ENCODE data around the gene OLFML2A.
A peak's percentile ranks its signal among the peaks of the same experiment; 100 is the strongest.
"Not testable (repeated sequence)": the region's sequence is repeated elsewhere in the genome, so short reads cannot be mapped to it uniquely, and the experiment has no call there.

Gene OLFML2A

GRCh38 chr9:124828489-124829333, 51.8 kb downstream of the OLFML2A start:
- no peak for DNase-seq (ENCODE audit: low spot score)

DNA sequence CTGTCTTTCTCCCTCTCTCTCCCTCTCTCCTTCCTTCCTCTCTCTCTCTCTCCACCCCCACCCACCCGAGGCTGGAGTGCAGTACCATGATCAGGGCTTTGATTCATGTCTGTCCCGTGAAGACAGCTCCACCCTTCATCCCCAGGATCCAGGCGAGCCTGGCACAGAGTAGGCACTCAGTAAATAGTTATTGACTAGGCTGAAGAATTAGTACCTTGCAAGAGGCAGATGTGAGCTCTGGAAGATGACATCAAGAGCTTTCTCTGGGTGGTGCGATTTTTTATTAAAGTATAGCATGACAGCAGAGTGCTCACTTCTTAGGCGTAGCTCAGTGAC, 52.4 kb downstream of the OLFML2A start:
- DNase-seq (ENCODE audit: low spot score): no peak

DNA sequence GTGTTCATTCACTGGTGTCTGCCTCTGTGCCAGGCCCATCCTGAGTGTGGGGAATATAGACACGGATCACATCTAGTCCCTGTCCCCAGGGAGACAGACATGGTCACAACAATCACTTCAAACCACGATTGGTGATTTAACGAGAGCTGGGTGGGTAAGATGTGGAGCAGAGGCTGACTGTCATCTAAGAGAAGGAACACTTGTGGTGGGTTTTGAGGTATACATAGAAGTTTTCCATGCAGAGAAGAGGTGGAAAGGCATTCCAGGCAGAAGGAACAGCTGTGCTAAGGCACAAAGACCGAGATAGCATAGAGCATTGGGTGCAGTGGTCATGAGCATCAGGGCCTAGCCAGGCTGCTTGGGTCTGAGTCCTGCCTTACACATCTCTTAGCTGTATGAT, 53.7 kb downstream of the OLFML2A start:
- no peak for DNase-seq (ENCODE audit: low spot score)

DNA sequence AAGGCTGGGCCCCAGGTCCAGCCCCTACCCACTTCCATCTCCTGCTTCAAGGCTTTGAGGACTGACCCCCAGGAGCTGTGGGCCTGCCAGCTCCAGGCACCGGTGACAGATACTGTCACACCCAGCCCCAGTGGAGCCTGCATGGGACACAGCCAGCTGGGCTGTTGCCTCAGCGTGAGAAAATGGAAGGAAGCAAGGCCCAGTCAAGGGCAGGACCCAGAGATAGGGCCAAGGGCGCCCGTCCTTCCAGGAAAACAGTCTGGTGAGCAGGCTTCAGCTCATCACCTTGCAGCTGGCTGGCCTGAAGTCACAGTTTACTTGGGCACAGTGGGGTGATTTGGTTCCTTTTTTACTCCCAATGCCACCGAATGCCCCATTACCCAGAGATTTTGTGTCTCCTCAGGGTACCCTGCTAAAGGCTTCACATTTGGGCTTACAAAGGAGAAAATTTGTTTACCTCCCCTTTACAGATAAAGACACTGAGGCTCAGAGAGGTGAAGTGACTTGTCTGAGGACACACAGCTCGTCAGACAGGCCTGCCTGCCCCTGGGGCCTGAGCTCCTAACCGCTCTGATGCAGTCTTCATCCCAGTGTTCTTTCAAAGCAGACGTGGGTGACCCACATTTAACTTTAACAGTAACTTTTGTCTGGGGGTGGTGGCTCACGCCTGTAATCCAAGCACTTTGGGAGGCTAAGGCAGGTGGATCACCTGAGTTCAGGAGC, 54.9 kb downstream of the OLFML2A start:
- DNase-seq (ENCODE audit: low spot score): no peak

- DNase-seq (ENCODE audit: low spot score): peak; percentile 41
These were observed 57.7 kb downstream of the OLFML2A start for GRCh38 chr9:124834591-124834990.

DNA sequence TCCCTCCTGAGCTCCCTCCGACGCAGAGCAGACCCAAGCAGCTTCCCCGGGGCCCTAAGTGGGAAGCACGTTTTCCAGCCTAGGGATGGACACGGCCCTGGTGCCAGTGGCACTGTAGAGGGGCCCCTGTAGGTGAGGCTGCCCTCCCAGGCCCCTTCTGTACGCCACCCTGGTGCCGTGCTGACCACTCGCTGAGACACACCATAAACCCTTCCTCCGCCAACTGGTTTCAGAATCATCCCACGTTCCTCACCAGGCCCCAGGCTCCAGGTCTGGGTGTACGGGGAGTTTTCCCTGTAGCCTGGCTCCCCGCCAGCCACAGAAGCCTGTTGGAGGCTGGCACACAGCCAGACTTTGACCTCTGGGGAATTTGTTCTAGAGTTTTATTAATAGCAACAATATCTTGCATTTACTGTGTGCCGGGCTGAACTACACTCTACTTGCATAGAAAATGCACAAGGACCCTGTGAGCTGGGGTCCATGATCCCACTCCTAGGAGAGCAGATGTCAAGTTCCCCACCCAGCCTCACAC, 58.2 kb downstream of the OLFML2A start:
- no peak for DNase-seq (ENCODE audit: low spot score)

GRCh38 chr9:124838132-124838531, 61.2 kb downstream of the OLFML2A start:
- DNase-seq (ENCODE audit: low spot score): not testable (repeated sequence)

DNA sequence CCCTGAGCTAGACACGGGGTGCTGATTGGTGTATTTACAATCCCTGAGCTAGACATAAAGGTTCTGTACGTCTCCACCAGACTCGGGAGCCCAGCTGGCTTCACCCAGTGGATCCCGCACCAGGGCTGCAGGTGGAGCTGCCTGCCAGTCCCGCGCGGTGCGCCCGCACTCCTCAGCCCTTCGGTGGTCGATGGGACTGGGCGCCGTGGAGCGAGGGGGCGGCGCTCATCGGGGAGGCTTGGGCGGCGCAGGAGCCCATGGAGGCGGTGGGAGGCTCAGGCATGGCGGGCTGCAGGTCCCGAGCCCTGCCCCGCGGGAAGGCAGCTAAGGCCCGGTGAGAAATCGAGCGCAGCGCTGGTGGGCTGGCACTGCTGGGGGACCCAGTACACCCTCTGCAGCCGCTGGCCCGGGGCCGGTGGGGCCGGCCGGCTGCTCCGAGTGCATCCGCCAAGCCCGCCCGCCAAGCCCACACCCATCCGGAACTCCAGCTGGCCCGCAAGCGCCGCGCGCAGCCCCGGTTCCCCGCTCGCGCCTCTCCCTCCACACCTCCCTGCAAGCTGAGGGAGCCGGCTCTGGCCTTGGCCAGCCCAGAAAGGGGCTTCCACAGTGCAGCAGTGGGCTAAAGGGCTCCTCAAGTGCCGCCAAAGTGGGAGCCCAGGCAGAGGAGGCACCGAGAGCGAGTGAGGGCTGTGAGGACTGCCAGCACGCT, 61.8 kb downstream of the OLFML2A start:
- DNase-seq (ENCODE audit: low spot score): not testable (repeated sequence)

DNA sequence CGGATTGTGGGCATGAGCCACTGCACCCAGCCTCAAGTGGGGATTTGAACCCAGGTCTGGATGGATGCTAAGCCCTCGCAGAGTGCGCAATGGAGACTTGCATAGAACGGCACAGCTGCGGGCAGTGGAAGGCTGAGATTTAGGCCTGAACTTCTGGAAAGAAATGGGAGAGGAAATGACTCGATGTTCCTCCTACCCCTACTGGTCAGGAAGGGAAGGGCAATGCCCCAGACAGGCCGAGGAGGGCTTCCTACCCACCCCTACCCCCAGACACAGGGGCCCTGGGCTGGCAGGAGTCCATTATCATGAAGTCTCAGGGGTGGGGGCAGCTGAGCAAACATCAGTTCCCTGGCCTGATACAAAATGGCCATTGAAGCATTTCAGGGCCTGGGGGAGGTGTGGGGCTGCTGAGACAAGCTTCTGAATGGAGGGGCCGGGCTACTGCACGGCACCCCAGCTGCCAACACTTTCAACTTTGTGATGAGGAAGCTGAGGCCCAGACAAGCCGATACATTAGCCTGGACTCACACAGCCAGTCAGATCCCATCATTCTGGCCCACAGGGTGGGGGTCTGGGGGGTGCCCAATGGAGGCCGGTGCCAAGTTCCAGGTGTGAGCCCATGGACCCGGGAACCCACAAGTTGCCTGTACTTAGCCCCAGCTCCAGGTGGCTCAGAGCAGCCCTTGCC, 62.8 kb downstream of the OLFML2A start:
- DNase-seq (ENCODE audit: low spot score): peak; percentile 38

DNA sequence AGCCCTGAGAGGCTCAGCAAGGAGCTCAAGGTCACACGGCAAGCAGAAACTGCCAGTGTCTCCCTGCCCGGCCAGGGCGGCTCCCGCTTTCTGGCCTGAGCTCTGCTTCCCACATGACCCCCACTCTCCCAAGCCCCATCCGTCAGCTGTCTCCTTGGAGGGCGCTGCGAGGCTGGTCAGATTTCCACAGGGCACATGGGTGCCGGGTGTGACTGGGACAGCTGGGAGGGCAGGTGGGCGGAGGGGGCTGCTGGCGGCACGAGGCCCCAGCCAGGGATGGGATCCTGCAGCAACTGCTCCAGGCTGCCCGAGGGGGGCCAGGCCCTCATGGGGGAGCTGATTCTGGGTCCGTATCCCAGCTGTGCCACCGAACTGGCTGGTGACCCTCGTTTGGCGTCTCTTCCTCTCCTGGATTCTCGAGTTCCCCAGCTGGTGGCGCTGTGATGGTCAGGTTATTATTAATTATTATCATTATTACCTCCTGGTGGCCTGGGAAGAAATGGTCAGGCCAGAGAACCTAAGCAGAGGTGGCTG, 63.4 kb downstream of the OLFML2A start:
- DNase-seq (ENCODE audit: low spot score): no peak

DNA sequence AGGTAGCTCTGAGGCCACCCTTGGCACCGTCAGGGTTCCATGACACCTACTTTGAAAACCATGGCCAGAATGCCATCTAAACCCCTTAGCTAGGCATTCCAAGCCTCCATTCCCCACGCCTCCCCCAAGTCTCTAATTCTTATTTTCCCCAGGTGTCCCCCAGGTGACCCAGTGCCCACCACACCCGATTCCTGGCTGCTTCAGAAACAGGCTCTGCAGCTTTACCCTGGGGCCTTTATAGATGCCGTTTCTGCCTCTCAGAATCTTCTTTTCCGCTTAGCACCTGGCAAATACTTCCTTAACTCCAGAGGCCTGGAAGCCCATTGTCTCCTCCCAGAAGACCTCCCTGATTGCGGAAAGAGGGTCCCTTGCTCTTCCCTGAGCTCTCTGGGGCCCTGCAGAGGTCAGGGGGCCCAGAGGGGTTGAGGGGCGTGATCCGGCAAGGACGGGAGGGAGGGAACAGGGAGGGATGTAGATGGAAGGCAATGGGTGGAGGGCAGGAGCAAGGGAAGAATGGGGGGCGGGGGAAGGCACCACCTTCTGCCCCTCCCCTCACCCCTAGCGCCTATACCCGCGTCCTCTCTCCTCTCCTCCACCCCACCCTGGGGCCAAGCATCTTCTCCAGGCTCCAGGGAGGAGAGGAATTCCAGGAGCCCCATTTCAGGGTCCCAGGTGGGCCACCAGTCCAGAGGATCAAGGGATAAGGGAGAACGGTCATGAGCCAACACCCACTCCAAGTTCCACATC, 64.3 kb downstream of the OLFML2A start:
- no peak for DNase-seq (ENCODE audit: low spot score)

- no peak for DNase-seq (ENCODE audit: low spot score)
These were observed 66.6 kb downstream of the OLFML2A start for GRCh38 chr9:124843456-124844034.

- DNase-seq (ENCODE audit: low spot score): no peak
These were observed 67.4 kb downstream of the OLFML2A start for GRCh38 chr9:124844291-124844690.

- DNase-seq (ENCODE audit: low spot score): not testable (repeated sequence)
These were observed 69.5 kb downstream of the OLFML2A start for GRCh38 chr9:124846467-124846866.

- no peak for DNase-seq (ENCODE audit: low spot score)
These were observed 70.0 kb downstream of the OLFML2A start for GRCh38 chr9:124846969-124847368.

GRCh38 chr9:124849801-124850200, 72.9 kb downstream of the OLFML2A start:
- DNase-seq (ENCODE audit: low spot score): no peak

- DNase-seq (ENCODE audit: low spot score): no peak
These were observed 75.3 kb downstream of the OLFML2A start for GRCh38 chr9:124852121-124852828.

- DNase-seq (ENCODE audit: low spot score): peak; percentile 89
These were observed 76.0 kb downstream of the OLFML2A start, which contains the start of gene WDR38 for GRCh38 chr9:124852829-124853531. Gene WDR38, plus strand, starts transcription at chr9:124853460. Its CDS starts 72 bp downstream, at chr9:124853532.

GRCh38 chr9:124853605-124854143, 76.7 kb downstream of the OLFML2A start:
- DNase-seq (ENCODE audit: low spot score): no peak
